ENCODE results near the gene LTBR.
A peak's percentile ranks its signal among the peaks of the same experiment; 100 is the strongest.

LTBR gene

GRCh38 chr12:6382371-6382770 lies 1.6 kb upstream of the LTBR start:
- DNase-seq (ENCODE audit: low read depth in 2 of 3, low spot score in 2 of 3) = no peak

- DNase-seq (ENCODE audit: low read depth in 2 of 3, low spot score in 2 of 3) = no peak
These were observed 980 bp upstream of the LTBR start for GRCh38 chr12:6382982-6383381.

- DNase-seq (ENCODE audit: low read depth in 2 of 3, low spot score in 2 of 3) = no peak
These were observed 806 bp downstream of the LTBR start for GRCh38 chr12:6384499-6385436.

DNA sequence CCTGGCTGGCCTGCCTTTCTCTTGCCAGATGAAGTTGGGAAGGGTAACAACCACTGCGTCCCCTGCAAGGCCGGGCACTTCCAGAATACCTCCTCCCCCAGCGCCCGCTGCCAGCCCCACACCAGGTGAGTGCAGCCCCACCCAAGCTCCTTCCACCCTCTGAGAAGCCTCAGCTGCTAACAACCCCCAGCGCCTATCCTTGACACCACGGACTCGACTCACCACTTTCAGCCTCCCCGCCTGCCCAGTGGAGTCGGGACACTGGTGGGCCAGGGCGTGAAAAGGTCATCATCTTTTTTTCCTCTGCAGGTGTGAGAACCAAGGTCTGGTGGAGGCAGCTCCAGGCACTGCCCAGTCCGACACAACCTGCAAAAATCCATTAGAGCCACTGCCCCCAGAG lies 2.1 kb downstream of the LTBR start:
- no peak for DNase-seq (ENCODE audit: low read depth in 2 of 3, low spot score in 2 of 3)

DNA sequence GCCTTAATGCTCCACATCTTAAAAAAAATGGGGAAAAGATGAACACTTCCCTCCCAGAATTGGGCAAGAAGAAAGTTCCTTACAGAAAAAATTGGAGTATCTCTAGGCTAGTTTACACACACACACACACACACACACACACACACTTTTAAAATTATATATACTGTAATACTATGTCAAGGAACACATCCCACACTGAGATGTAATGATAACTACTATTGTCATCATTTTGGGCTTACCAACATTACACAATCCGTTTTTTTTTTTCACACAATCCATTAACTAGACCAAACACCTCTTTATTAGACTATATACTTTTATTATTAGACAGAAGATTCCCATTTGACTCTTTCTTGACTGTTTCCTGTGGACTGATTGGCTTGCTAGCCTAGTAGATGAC lies 2.5 kb downstream of the LTBR start:
- no peak for DNase-seq (ENCODE audit: low read depth in 2 of 3, low spot score in 2 of 3)

DNA sequence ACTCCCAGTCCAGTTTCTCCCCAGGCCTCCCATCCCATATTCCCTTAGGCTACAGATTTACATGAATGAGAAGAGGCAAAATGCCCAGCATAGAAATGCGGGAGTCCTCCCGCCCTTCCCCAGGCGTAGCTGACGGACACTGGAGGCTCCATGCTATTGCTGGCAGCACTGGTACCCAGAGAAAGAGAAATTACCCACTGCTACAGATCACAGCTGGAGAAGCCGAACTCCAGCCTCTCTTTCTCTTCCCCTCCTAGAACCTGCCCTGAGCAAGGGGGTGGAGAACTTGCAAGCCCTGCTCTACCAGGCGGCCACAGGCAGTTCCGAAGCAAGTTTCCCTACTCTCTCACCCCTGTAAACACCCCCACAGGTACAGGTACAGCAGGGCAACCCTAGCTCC lies 3.6 kb downstream of the LTBR start:
- no peak for DNase-seq (ENCODE audit: low read depth in 2 of 3, low spot score in 2 of 3)

DNA sequence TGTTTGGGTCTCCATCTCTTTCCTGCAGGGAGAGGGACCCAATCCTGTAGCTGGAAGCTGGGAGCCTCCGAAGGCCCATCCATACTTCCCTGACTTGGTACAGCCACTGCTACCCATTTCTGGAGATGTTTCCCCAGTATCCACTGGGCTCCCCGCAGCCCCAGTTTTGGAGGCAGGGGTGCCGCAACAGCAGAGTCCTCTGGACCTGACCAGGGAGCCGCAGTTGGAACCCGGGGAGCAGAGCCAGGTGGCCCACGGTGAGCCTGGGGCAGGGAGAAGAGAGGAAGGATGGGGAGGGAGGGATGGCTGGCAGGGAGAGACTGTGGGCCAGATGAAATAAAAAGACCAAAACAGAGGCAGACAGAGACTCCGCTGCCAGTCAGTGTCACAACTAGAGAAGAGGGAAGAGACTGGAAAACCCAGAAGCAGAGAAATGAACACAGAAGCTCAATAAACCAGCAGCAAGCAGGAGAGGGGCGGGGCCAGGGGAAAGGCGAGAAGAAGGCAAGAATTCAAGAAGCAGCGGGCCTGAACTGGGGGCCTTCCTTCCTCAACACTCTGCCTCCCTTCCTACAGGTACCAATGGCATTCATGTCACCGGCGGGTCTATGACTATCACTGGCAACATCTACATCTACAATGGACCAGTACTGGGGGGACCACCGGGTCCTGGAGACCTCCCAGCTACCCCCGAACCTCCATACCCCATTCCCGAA lies 6.3 kb downstream of the LTBR start:
- no peak for DNase-seq (ENCODE audit: low read depth in 2 of 3, low spot score in 2 of 3)

- DNase-seq (ENCODE audit: low read depth in 2 of 3, low spot score in 2 of 3) = no peak
These were observed 7.1 kb downstream of the LTBR start for GRCh38 chr12:6391013-6391412.

DNA sequence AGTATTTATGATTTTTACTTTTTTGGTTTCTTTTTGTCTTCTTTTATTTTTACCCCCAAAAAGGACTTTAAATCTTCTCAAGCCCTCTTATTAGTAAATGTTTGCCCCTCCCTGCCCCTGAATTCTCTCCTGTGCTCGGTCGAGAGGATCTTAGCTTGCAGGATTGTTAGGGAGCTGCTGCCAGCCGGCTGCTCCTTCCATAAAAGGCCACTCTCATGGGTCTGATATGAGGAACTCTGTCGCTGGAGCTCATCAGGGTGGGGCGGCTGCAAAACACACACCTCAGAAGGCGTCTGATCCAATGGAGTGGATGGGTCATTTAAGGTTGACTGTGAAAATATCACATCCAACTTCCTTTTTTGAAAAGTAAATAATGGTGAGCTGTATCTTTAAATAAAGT lies 8.5 kb downstream of the LTBR start:
- no peak for DNase-seq (ENCODE audit: low read depth in 2 of 3, low spot score in 2 of 3)

GRCh38 chr12:6393109-6393508 lies 9.1 kb downstream of the LTBR start:
- no peak for DNase-seq (ENCODE audit: low read depth in 2 of 3, low spot score in 2 of 3)

DNA sequence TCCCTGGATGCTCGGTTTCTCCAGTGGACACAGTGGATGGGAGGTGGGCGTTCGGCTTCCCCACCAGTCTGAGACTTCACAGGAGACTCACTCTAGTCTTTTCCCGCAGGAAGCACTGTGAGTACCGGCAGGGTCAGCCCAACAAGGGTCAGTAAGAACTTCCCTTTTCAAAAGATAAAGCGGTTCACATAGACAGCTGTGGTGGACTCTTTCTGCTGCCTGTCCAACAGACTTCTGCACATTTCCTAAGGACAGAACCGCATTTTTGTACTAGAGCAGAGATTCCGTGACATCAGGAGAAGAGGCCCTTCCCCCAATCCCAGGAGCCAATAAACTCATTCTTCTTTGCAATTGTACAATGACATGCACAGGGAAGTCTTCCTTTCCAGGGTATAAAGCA lies 10.4 kb downstream of the LTBR start:
- DNase-seq (ENCODE audit: low read depth in 2 of 3, low spot score in 2 of 3) = no peak

- no peak for DNase-seq (ENCODE audit: low read depth in 2 of 3, low spot score in 2 of 3)
These were observed 12.1 kb downstream of the LTBR start for GRCh38 chr12:6396031-6396430.

- DNase-seq (ENCODE audit: low read depth in 2 of 3, low spot score in 2 of 3) = no peak
These were observed 16.1 kb downstream of the LTBR start for GRCh38 chr12:6399884-6400644.

GRCh38 chr12:6404390-6404789 lies 20.4 kb downstream of the LTBR start:
- DNase-seq (ENCODE audit: low read depth in 2 of 3, low spot score in 2 of 3) = no peak

GRCh38 chr12:6405963-6406362 lies 22.0 kb downstream of the LTBR start:
- no peak for DNase-seq (ENCODE audit: low read depth in 2 of 3, low spot score in 2 of 3)

DNA sequence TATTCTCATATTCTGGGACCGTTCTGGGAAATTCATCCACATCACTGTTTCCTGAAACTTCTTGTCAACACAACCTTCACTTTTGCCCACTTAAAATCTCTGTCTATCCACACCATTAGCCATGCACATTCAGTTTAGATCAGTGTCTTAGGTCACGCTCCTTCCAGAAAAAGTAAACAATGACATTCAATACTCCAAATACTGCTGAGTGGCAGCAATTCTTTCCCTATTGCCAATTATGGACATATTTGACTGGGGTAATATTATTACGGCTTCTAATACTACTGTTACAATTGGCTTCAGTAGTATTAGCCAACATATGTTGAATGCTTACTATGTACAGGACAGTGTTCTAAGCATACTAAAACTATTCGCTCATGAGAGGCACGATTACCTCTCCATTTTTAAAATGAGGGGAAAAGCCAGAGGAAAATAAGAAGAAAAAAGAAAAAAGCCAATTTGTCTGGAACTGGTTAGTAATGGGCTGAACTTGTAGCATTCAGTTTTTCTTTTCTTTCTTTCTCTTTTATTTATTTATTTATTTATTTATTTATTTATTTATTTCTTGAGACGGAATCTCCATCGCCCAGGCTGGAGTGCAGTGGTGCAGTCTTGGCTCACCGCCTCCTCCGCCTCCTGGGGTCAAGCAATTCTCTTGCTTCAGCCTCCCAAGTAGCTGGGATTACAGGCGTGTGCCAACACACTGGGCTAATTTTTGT lies 23.4 kb downstream of the LTBR start:
- DNase-seq (ENCODE audit: low read depth in 2 of 3, low spot score in 2 of 3) = no peak

- DNase-seq (ENCODE audit: low read depth in 2 of 3, low spot score in 2 of 3) = no peak
These were observed 32.6 kb downstream of the LTBR start for GRCh38 chr12:6416596-6416995.

GRCh38 chr12:6418796-6419195 lies 34.8 kb downstream of the LTBR start:
- no peak for DNase-seq (ENCODE audit: low read depth in 2 of 3, low spot score in 2 of 3)

DNA sequence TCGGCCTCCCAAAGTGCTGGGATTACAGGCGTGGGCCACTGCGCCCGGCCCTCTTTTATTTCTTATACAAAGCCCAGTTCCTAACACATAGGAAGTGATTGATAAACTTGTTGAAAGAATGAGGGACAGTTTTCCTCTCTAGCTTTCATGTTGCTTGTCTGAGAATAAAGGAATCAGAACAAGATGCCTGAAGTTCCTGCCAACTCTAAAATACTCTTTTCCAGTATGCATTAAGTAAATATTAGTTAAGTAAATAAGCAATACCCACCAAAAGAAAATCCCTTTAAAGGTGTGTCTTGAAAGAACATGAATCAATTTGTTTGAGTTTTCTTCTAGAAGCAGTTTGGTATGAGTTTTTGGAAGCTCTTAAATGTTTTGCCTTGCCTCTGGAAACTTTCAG lies 36.4 kb downstream of the LTBR start:
- no peak for DNase-seq (ENCODE audit: low read depth in 2 of 3, low spot score in 2 of 3)

- peak in 1 of 3 experiments; percentile 31 for DNase-seq (ENCODE audit: low read depth in 2 of 3, low spot score in 2 of 3)
These were observed 39.5 kb downstream of the LTBR start for GRCh38 chr12:6423267-6424007.

DNA sequence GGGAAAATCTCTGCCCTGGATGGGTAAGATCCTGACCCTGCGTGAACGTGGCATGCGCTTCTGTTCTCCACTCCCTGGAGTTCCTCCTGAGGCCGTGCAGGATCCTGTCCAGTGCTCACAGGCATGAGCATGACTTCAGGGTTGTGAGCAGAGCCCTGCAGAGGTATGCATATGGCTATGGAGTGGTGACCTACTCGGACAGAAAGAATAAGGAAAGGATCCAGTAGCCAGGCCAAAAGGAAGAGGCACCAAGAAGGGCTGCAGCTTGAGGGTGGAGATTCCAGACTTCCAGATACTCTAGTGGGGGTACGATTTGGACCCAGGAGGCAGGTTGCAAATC lies 40.0 kb downstream of the LTBR start:
- DNase-seq (ENCODE audit: low read depth in 2 of 3, low spot score in 2 of 3) = no peak

Measured in activated CD8-positive, alpha-beta memory T cell treated with anti-CD3 and anti-CD28 coated beads for 48 hours (primary cell).